ENCODE results near the gene PFKFB2. TPM values are rescaled to one million over a fixed set of nuclear protein-coding genes. Genes with fewer than 3 reads are reported as not detected.
A peak's percentile ranks its signal among the peaks of the same experiment; 100 is the strongest.

The PFKFB2 gene
- total and polyA plus RNA-seq, 2 experiments from 2014 or later: 9.5 to 19.2 TPM

GRCh38 chr1:207006914-207007313 lies 46.2 kb upstream of the PFKFB2 start:
- H3K79me2 ChIP-seq: no peaks in the 10 kb centered on the region
- no peak for TF ChIP-seq EZH2phosphoT487 (IDR thresholded peaks at IDR 0.05; ENCODE audit: low read depth, severe bottlenecking, unreplicated experiment)
- TF ChIP-seq EZH2 (IDR thresholded peaks at IDR 0.05; ENCODE audit: borderline replicate concordance): no peak
- no peak for TF ChIP-seq CTCF (IDR thresholded peaks at IDR 0.05; ENCODE audit: poor library complexity)
- peak overlapping the region; percentile 87 for H3K27ac ChIP-seq
- no peaks in the 10 kb centered on the region for H4K20me1 ChIP-seq (ENCODE audit: insufficient read depth, poor library complexity, severe bottlenecking)
- WGBS (ENCODE audit: low lambda C conversion rate, missing lambda C conversion rate): 63% methylated on average over 3 of the region's 3 CpGs
- H2AFZ ChIP-seq: no peak overlapping the region
- no peaks in the 10 kb centered on the region for H3K9me2 ChIP-seq (replicated peaks; ENCODE audit: insufficient read depth)
- H3K36me3 ChIP-seq (replicated peaks; ENCODE audit: insufficient read depth, low read depth): no peaks in the 10 kb centered on the region
- no peaks in the 10 kb centered on the region for H3K9me3 ChIP-seq (ENCODE audit: low read depth)
- H3K4me3 ChIP-seq: no peak overlapping the region
- no peak for DNase-seq (ENCODE audit: low spot score)
- peaks cover 24% of the 10 kb centered on the region for H3K4me1 ChIP-seq (ENCODE audit: insufficient read depth)
- no peak overlapping the region for H3K4me2 ChIP-seq
- H3K27me3 ChIP-seq: no peaks in the 10 kb centered on the region

GRCh38 chr1:207007352-207008033 lies 45.6 kb upstream of the PFKFB2 start:
- Histone ChIP-seq H3K79me2 (no peaks in the 10 kb centered on the region), H3K4me2 (no peak overlapping the region), H3K9me2 (replicated peaks; ENCODE audit: insufficient read depth) (no peaks in the 10 kb centered on the region), H3K4me1 (ENCODE audit: insufficient read depth) (peaks cover 24% of the 10 kb centered on the region), H3K4me3 (no peak overlapping the region), H3K36me3 (replicated peaks; ENCODE audit: insufficient read depth, low read depth) (no peaks in the 10 kb centered on the region), H4K20me1 (ENCODE audit: insufficient read depth, poor library complexity, severe bottlenecking) (no peaks in the 10 kb centered on the region), H3K27me3 (no peaks in the 10 kb centered on the region), H3K9me3 (ENCODE audit: low read depth) (no peaks in the 10 kb centered on the region), H3K27ac (peak overlapping the region; percentile 87), H2AFZ (no peak overlapping the region)
- TF ChIP-seq EZH2phosphoT487 (IDR thresholded peaks at IDR 0.05; ENCODE audit: low read depth, severe bottlenecking, unreplicated experiment) (no peak), EZH2 (IDR thresholded peaks at IDR 0.05; ENCODE audit: borderline replicate concordance) (no peak), CTCF (IDR thresholded peaks at IDR 0.05; ENCODE audit: poor library complexity) (no peak)
- DNase-seq (ENCODE audit: low spot score): no peak
- 68% methylated on average over 5 of the region's 5 CpGs for WGBS (ENCODE audit: low lambda C conversion rate, missing lambda C conversion rate)

GRCh38 chr1:207009182-207009850 lies 43.8 kb upstream of the PFKFB2 start:
- H3K4me3 ChIP-seq: no peak overlapping the region
- no peaks in the 10 kb centered on the region for H3K9me3 ChIP-seq (ENCODE audit: low read depth)
- H2AFZ ChIP-seq: no peak overlapping the region
- WGBS (ENCODE audit: low lambda C conversion rate, missing lambda C conversion rate): 95% methylated on average over 10 of the region's 10 CpGs
- no peak for DNase-seq (ENCODE audit: low spot score)
- H3K27ac ChIP-seq: peak overlapping the region; percentile 87
- no peaks in the 10 kb centered on the region for H3K79me2 ChIP-seq
- H3K27me3 ChIP-seq: no peaks in the 10 kb centered on the region
- H3K4me2 ChIP-seq: no peak overlapping the region
- TF ChIP-seq CTCF (IDR thresholded peaks at IDR 0.05; ENCODE audit: poor library complexity): no peak
- TF ChIP-seq EZH2phosphoT487 (IDR thresholded peaks at IDR 0.05; ENCODE audit: low read depth, severe bottlenecking, unreplicated experiment): no peak
- no peak for TF ChIP-seq EZH2 (IDR thresholded peaks at IDR 0.05; ENCODE audit: borderline replicate concordance)
- no peaks in the 10 kb centered on the region for H3K36me3 ChIP-seq (replicated peaks; ENCODE audit: insufficient read depth, low read depth)
- H4K20me1 ChIP-seq (ENCODE audit: insufficient read depth, poor library complexity, severe bottlenecking): no peaks in the 10 kb centered on the region
- no peaks in the 10 kb centered on the region for H3K9me2 ChIP-seq (replicated peaks; ENCODE audit: insufficient read depth)
- H3K4me1 ChIP-seq (ENCODE audit: insufficient read depth): peaks cover 24% of the 10 kb centered on the region

Measured in hepatocyte (in vitro differentiated cells).